Body of pancreas (tissue), 4 donors: Measurements from ENCODE around the gene EDIL3. TPM values are rescaled to one million over a fixed set of nuclear protein-coding genes. Genes with fewer than 3 reads are reported as not detected.
A peak's percentile ranks its signal among the peaks of the same experiment; 100 is the strongest.

Experiments
- ATAC-seq: fragments of 150-250 bp; one replicate; pipeline ENCODE4 v1.9.1; 2016
- DNase-seq, 4 donors: peaks; one replicate each; pipeline ENCODE4 v3.0.0-alpha.2; 2019
- H3K27ac ChIP-seq, 4 donors: fragments of 200-600 bp; sonication (generic); 1 replicate in 3 of 4; 2 replicates in 1 of 4; pipeline versions ENCODE4 v1.5.1 to v1.6.1; 2016 to 2019; ENCODE audit warnings: mild to moderate bottlenecking in 1 of 4, mixed read lengths in 1 of 4, moderate library complexity in 1 of 4
- H3K27me3 ChIP-seq, 2 donors: fragments of 200-600 bp; sonication (generic); one replicate each; pipeline ENCODE4 v1.6.0; 2016; ENCODE audit warnings: mild to moderate bottlenecking in 1 of 2
- H3K36me3 ChIP-seq, 2 donors: fragments of 200-600 bp; sonication (generic); replicated peaks in 1 of 2; 2 replicates each; pipeline ENCODE4 v1.5.1; 2016; ENCODE audit warnings: low read depth in 2 of 2; ENCODE audit not compliant: insufficient read depth in 1 of 2
- H3K4me1 ChIP-seq: fragments of 200-600 bp; sonication (generic); one replicate; pipeline ENCODE4 v1.6.0; 2016
- H3K4me3 ChIP-seq, 2 donors: fragments of 200-600 bp; sonication (generic); 1 replicate in 1 of 2; 2 replicates in 1 of 2; pipeline ENCODE4 v1.5.1; 2016 to 2019
- H3K9me3 ChIP-seq, 3 donors: fragments of 200-600 bp; sonication (generic); 1 replicate in 2 of 3; 2 replicates in 1 of 3; pipeline ENCODE4 v1.5.1; 2016
- POLR2A ChIP-seq, 3 donors: fragments of 450-650 bp; IDR thresholded peaks; one replicate each; pipeline ENCODE4 v1.6.1; 2016; ENCODE audit warnings: antibody characterized with exemption in 3 of 3, mild to moderate bottlenecking in 2 of 3
- WGBS, 2 donors: methylation state at CpG; one replicate each; pipeline ENCODE4 v1.1.5; 2017; 5-methylcytosine and 5-hydroxymethylcytosine counted together
- intact Hi-C: fragments of 100-400 bp; cut with DNase I; formaldehyde crosslinking; loops from one replicate; pipeline ENCODE4 v1.15.1; 2023
- total RNA-seq, 2 donors: library from RNA; depleted of rRNA; stranded (reverse); fragments of >200 nt; gene quantifications; one replicate each; pipeline ENCODE4 v1.1.0, GENCODE V29; 2016
- TF ChIP-seq, protein P1 (sequence below), 7 experiments: fragments of 450-650 bp in 4 of 7; fragments of 200-600 bp in 3 of 7; sonication (generic) in 3 of 7; IDR thresholded peaks; one replicate each; pipeline ENCODE4 v1.5.1; 2016 to 2019; ENCODE audit warnings: antibody characterized with exemption in 7 of 7

EDIL3 gene
- total RNA-seq, 2 donors from 2014 or later, result 2.3 to 4.7 TPM

DNA sequence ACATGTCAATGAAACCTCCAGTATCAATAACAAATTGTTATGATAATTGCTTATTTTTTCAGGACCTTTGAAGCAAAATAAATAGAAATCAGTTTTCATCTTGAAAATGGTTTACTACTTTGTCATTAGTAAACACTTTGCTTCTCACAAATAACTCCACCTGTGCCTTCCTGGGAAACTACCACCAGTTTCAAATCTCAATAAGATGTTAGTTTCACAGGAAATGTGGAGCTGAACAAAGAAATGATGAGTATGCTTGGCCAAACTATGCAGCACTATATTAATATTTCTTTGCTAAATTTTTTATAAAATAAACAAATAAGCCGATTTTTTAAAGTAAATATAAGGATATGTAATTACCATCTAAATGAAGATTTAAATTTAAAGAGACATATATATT lies 442.5 kb downstream of the EDIL3 start:
- DNase-seq, result no peak
- intact Hi-C loops, result no loop called here
- ATAC-seq, result no peak
- Histone ChIP-seq H3K27me3 (no peaks in the 10 kb centered on the region), H3K9me3 (no peaks in the 10 kb centered on the region), H3K36me3 (no peaks in the 10 kb centered on the region), H3K4me1 (no peaks in the 10 kb centered on the region), H3K4me3 (no peak overlapping the region), H3K27ac (no peak overlapping the region)
- TF ChIP-seq, protein P1, sequence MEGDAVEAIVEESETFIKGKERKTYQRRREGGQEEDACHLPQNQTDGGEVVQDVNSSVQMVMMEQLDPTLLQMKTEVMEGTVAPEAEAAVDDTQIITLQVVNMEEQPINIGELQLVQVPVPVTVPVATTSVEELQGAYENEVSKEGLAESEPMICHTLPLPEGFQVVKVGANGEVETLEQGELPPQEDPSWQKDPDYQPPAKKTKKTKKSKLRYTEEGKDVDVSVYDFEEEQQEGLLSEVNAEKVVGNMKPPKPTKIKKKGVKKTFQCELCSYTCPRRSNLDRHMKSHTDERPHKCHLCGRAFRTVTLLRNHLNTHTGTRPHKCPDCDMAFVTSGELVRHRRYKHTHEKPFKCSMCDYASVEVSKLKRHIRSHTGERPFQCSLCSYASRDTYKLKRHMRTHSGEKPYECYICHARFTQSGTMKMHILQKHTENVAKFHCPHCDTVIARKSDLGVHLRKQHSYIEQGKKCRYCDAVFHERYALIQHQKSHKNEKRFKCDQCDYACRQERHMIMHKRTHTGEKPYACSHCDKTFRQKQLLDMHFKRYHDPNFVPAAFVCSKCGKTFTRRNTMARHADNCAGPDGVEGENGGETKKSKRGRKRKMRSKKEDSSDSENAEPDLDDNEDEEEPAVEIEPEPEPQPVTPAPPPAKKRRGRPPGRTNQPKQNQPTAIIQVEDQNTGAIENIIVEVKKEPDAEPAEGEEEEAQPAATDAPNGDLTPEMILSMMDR (IDR thresholded peaks at IDR 0.05), result no peak
- TF ChIP-seq POLR2A (IDR thresholded peaks at IDR 0.05), result no peak
- 31 to 46% methylated on average over 1 of the region's 1 CpG for WGBS, 2 donors

DNA sequence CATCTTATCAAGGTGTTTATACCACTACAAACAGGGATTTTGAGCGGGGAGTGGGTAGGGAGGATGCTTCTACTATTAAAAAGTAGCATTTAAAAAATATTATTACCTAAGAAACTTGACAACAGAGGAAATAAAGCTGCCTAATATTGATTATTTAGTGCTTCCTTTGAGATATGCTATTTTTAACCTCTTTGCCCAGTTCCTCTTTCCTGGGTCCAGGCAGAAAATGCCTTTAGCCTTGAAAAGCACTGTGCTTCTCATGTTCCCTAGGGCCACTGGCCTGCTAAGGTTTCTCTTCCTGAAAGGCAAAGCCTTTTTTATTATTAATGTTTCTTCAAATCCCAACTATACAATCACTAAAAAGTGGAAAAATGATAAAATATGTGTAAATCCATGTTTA lies 446.8 kb downstream of the EDIL3 start:
- intact Hi-C loops, result no loop called here
- DNase-seq, result no peak
- H3K4me3 ChIP-seq, result no peak overlapping the region
- no peak overlapping the region for H3K27ac ChIP-seq
- no peak for ATAC-seq
- H3K4me1 ChIP-seq, result no peaks in the 10 kb centered on the region
- 50 to 66% methylated on average over 1 of the region's 1 CpG for WGBS, 2 donors
- no peaks in the 10 kb centered on the region for H3K36me3 ChIP-seq
- no peaks in the 10 kb centered on the region for H3K9me3 ChIP-seq
- no peaks in the 10 kb centered on the region for H3K27me3 ChIP-seq
- no peak for TF ChIP-seq POLR2A (IDR thresholded peaks at IDR 0.05)
- TF ChIP-seq, protein P1 (IDR thresholded peaks at IDR 0.05), result no peak

DNA sequence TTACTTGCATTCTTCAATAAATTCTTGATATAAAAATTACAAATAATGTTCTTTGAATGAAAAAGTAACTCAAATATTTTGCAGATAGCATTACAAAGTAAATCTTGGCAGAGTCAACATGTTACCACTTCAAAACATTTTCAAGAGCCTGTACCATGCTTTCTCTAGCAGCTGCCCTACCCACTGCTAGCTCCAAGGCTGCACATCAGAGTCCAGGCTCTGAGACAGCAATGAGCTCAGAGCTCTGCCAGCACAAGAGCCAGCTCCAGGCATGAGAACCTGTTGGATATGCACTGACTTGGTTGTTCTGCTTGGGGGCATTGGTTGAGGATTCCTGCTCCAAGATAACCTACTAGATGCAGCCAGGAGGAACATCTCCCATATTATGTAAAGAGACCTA lies 452.7 kb downstream of the EDIL3 start:
- H3K4me3 ChIP-seq, result no peak overlapping the region
- no peak for DNase-seq
- TF ChIP-seq POLR2A (IDR thresholded peaks at IDR 0.05), result no peak
- TF ChIP-seq, protein P1 (IDR thresholded peaks at IDR 0.05), result no peak
- intact Hi-C loops, result no loop called here
- H3K27me3 ChIP-seq, result no peaks in the 10 kb centered on the region
- H3K36me3 ChIP-seq, result no peaks in the 10 kb centered on the region
- ATAC-seq, result no peak
- no peak overlapping the region for H3K27ac ChIP-seq
- H3K9me3 ChIP-seq, result no peaks in the 10 kb centered on the region
- no peaks in the 10 kb centered on the region for H3K4me1 ChIP-seq

DNA sequence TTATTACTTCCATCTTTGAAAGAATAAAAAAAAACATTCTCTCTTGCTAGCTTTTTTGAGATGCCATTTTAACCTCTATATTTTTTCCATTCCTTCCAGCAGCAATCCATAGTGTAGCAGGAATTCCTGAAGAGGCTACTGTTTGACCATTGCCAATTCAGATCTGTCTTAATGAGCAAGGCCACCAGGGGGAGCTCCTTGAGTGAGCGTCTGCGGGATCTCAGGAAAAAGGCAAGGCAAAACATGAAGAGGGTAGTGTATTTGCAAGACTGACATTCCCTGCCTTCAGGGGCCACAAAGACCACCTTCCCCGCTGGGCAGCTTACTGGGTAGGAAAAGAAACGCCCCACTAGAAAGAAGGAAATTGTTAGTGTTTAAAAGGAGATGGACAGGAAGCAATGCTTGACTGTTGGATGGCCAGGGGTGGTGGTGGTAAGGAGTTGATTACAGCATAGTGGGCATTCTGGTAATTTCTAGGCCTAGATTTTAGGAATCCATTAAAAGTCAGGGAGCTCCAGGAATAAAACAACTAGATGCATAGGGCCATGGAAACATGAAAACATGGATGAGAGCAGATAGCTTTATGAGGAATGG lies 457.4 kb downstream of the EDIL3 start:
- Histone ChIP-seq H3K4me1 (no peaks in the 10 kb centered on the region), H3K27me3 (no peaks in the 10 kb centered on the region), H3K9me3 (no peaks in the 10 kb centered on the region), H3K4me3 (no peak overlapping the region), H3K36me3 (no peaks in the 10 kb centered on the region), H3K27ac (no peak overlapping the region)
- TF ChIP-seq, protein P1 (IDR thresholded peaks at IDR 0.05), result peak; percentile 31 to 74 (median 58)
- no peak for TF ChIP-seq POLR2A (IDR thresholded peaks at IDR 0.05)
- intact Hi-C loops, result no loop called here
- DNase-seq (peak; percentile 52 to 69 (median 60)), ATAC-seq (peak; percentile 67)
- WGBS, 2 donors, result 10 to 14% methylated on average over 4 of the region's 4 CpGs

DNA sequence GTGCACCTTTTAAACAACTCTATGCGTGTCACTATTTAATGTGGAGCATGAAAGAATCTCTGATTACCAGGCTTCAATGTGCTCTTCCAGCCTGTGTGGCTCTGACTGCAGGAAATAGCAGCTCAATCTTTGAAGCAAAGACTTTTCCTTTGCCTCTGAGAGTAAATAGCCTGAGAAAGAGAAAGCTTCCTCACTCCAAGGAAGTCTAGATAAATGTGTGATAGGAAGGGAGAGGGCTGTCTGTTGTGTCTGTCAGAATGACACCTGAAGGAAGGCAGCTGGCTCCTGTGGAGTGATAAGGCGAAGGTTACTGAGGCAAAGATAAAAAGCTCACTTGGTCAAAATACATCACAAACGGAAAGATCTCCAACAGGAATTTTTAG lies 458.7 kb downstream of the EDIL3 start:
- intact Hi-C loops, result no loop called here
- no peak overlapping the region for H3K27ac ChIP-seq
- TF ChIP-seq, protein P1 (IDR thresholded peaks at IDR 0.05), result no peak
- no peak for TF ChIP-seq POLR2A (IDR thresholded peaks at IDR 0.05)
- DNase-seq (no peak), ATAC-seq (no peak)
- no peaks in the 10 kb centered on the region for H3K36me3 ChIP-seq
- WGBS, 2 donors, result 28 to 31% methylated on average over 3 of the region's 3 CpGs
- no peak overlapping the region for H3K4me3 ChIP-seq
- H3K9me3 ChIP-seq, result no peaks in the 10 kb centered on the region
- H3K4me1 ChIP-seq, result no peaks in the 10 kb centered on the region
- no peaks in the 10 kb centered on the region for H3K27me3 ChIP-seq
